ENCODE measurements around the gene MSX1.

Gene MSX1

DNA sequence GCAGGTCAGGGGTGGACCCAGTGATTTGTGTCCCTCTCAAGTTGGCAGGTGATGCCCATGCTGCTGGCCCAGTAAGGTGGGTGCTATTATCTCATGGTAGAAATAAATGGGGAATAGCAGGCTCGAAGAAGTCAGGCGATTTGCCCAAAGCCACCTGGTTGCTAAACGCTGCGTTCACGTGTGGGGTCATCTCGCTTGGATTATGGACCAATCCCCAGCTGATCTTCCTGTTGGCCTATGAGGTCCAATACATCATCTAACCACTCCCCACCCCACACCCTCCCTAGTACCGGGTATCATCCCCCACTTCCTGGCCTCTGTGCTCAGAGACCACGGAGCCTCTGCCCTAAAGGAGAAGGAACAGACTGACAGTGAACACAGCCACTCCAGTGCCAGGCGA lies 18.3 kb upstream of the MSX1 start:
- no peak for DNase-seq (ENCODE audit: low spot score)

GRCh38 chr4:4842476-4843441 lies 16.7 kb upstream of the MSX1 start:
- DNase-seq (ENCODE audit: low spot score), result no peak

DNA sequence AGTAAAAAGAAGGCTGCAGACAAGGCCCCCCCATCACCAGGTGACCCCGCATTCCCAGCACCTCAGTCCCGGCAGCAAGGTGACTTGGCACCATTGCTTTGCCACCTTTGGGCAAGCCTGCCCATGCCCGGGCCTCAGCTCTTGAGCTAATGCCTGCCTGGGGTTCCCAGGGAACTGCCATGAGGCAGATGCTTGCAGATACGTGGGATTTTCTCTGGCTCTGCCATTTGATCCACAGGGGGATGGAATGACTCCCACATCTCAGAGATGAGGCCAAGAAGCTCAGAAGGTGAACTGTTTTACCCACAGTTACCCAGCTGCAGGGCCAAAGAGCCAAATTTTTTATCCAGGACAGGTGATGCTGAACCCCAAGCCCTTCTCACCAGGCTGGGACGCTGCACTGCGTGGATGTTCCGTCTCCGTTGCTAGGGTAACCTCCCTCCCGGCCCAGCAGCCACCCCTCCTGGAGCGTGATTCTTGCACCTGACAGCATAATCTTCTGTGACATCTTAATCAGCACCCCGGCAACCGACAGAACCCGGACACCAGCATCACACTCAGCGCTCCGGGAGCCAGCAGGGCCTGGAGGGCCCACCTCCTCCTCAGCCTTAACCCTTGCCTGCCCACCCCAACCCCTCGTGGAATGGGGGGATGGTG lies 15.7 kb upstream of the MSX1 start:
- no peak for DNase-seq (ENCODE audit: low spot score)

GRCh38 chr4:4845027-4845426 lies 14.4 kb upstream of the MSX1 start:
- DNase-seq (ENCODE audit: low spot score), result no peak

DNA sequence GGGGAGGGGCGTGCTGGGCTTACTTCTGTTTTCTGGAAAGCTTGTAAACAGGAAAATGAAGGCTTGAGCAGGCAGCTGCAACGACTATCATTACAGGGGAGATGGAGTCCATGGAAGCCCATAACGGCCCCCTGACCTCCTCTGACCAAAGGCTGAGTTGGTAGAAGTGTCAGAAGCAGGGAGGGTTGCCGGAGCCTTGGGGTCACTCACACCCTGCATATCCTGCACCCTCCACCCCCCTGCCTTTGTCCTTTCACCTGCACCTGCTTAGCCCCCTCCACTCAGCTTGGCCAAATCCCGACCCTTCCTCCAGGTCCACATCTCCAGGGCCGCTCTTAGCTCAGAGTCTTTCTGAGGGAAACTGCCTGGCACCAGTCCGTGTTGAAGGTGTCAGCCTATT lies 12.5 kb upstream of the MSX1 start:
- DNase-seq (ENCODE audit: low spot score), result no peak

- DNase-seq (ENCODE audit: low spot score), result no peak
These were observed 10.9 kb upstream of the MSX1 start for GRCh38 chr4:4848540-4848939.

DNA sequence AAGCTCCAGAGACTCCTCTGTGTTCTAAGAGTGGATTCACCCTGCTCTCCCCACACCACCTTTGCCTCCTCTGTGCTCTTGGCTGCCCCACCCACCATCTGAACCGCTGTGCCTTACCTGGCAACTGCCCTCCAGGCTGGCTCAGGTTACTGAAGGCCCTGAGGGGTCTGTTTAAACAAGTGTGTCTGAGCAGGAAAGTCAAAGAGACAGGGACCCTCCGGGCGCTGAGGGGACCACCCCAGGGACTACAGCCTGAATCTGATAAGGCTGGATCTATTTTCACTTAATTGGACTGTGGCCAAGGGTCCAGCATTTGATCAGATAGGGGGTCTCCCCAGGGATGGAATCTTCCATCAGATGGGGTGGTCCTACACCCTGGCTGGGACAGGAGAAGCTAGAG lies 10.4 kb upstream of the MSX1 start:
- DNase-seq (ENCODE audit: low spot score), result no peak

GRCh38 chr4:4849524-4850193 lies 9.8 kb upstream of the MSX1 start:
- DNase-seq (ENCODE audit: low spot score), result no peak

DNA sequence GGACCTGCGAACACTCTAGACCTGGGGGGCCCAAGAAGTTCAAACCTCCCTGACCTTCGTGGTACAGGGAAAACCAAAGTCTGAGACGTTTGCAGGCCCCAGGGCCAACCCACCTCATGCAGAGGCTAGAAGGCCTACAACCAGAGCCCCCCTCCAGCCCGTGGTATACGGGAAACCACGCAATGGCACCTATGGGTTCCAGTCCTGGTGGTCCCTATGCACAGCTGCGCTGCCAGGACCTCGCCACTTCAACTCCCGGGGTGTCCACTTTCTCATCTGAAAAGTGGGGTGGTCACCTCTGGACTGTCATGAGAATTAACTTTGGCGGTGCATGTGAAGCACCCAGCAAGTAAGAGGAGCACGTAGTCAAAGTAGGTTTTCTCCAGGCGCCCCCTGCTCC lies 8.4 kb upstream of the MSX1 start:
- DNase-seq (ENCODE audit: low spot score), result no peak

DNA sequence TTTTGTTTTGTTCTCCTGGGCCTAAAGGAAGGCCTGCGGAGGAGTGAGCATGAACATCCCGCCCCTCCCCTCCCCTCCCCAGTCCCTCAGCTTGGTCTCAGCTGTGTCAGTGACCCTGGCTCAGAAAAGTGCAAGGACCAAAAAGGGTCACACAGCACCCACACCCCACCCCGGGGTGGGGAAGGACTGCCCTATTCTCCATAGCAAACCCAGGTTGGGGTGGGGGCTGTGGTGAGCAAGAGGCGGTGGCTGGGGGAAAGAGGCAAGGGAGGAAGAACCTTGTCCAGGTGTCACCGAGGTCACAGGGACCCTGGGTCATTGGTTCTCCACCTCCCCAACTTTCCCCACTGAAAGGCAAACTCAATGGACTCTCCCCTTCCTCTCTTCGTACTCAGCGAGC lies 7.6 kb upstream of the MSX1 start:
- no peak for DNase-seq (ENCODE audit: low spot score)

DNA sequence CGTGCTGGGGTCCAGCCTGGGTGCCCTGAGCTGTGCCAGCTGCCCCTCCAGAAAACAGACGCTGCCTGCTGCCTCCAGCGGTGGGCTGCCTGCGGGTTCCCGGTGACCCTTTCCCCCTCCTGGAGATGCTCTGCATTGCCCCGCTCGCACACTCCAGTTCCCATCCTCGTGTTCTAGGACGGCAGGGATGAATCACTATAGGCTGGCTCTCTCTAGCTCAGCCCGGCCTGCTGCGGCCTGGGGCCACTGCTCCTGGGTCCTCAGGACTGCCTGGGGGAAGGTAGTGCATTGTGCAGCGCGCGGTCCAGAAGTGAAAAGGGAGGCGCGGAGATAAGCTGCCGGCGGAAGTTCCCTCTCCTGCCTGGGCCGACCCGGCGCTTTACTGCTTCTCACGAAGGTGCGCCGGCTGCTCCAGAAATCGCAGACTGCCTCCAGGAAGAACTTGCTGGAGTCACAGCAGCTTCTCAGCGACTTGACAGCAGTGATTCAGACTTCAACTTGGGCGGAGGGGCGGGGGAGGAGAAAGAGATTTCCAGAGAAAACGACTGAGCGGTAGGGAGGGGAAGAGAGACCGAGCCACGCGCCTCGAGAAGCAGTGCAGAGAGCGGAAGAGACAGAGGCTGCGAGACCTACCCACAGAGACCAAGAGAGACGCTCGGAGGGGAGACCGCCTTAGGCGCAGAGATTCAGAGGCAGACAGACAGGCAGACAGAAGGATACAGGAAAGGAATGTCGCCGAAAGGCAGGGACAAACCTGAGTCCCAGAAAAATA lies 6.7 kb upstream of the MSX1 start:
- DNase-seq (ENCODE audit: low spot score), result no peak

DNA sequence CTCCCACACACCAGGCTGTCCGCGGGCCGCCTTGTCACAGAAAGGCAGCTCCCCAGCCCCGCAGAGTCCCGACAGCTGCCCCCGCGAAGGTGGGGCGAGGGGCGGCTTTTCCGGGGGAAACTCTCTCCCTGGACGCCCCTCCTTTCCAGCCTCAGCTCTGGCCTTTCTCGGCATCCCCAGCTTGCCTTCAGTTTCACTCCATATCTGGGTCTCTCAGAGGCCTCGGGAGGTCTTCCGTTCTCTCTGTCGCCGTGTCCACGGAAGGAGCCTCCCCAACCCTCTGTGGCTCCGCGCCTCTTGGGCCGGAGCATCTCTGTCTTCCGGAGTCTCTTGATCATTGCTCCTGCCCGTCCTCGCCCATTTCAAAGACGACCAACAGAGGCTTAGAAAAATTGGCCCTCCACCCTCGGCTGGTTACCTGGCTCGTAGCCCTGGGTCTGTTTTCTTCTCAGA lies 6.1 kb upstream of the MSX1 start:
- DNase-seq (ENCODE audit: low spot score), result no peak

- DNase-seq (ENCODE audit: low spot score), result no peak
These were observed 5.4 kb upstream of the MSX1 start for GRCh38 chr4:4853921-4854648.

DNA sequence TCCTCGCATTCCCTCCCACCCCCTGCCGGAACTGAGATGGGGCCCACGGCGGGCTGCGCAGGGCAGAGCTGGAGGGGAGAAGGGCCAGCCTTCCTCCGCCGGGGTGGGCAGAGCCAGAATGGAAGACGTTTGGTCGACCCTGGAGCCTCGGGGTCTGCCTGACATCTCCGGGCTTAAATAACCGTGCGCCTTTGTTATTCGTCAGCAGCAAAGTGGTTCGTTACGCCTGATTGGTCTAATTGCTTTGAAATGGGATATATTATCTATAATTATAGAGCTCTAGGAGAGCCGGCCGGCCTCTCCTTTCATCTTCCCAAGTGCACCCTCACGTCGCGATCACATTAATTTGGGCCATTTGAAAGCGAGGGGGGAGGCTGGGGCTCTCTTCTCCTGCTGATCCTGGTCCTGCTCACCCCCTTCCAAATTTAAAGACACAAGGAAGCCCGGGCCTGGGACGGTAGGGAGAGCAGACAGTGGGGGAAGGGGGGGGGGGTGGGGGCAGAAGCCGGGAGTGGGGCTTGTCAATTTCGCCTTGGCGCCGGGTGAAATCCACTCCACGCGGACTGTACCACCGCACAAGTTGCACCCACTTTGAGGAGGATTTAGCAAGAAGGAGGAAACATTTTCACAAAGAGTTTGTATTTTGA lies 4.7 kb upstream of the MSX1 start:
- no peak for DNase-seq (ENCODE audit: low spot score)

DNA sequence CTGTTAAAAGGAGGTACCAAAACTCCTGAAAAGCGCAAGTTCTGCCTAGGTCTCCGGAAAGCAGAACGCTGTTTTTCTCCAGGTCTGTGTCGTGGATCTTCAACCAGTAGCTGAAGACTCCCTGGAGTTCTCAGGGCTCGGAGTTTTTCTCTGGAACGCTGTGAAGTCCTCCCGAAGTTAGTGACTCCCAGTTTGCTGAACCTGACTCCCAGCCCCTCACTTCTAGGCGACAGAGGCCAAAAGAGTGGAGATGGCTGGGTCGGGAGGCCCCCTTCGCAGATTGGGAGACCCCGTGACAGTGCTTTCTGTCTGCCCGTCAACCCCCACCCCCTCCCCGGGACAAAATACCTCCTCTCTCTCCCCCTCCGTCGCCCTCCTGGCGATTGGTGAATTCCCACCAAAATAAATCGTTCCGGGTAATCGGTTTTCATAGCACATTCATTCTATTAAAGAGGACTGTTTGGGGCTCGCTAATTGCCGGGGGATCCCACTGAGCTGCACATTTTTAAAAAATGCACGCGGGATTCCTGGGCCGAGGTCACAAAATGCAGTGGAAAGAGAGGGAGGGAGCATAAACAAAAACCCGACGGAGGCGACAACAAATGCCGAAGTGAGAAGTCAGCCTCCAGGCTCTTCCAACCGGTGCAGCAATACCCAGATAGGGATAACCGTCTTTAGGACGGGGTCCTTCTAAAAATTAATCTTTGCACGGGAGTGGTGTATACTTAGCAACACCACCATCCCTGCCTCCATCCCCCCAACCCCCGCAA lies 4.0 kb upstream of the MSX1 start:
- DNase-seq (ENCODE audit: low spot score), result no peak

DNA sequence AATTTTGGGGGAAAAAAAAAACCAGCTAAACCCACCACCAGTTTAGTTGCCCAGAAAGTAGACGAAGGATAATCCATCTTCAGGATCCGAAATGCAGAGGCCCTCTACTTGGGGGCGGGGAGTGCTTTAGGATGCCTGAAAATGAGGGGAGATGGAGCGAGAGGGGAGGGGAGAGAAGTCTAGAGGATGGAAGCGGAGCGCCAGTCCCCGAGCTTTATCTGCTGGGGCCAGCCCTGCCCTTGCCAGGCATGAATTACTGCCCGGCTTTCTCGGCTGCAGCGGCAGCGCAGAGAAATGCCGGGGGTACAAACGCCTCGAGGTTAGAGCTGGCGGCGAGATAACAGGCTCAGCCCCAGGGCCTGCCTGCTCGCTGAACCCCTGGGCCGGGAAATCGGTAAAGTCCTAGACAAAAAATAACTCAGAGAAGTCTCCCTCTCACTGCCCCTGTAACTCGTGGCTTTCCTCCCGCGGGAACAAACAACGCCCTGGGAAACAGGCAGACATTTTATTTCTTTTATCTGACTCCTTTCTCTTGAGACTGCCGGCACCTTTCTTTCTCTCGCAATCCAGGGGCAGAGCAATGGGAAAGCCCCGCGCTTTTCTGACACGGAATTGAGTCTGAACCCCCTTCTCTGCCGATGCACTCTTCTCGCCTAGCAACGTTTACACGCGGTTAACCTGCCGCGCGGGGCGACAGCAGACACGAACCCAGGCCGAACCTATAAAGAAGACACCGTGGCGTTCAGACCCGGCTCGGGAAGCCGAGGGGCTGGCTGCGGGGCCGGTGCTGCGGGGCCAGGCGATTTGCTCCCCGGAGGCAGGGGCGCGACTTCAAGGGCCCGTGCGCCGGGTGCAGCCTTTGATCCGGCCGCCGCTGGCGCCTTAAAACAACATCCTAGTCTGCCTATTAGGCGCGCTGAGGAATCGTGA lies 3.1 kb upstream of the MSX1 start:
- DNase-seq (ENCODE audit: low spot score), result no peak

- DNase-seq (ENCODE audit: low spot score), result no peak
These were observed 2.3 kb upstream of the MSX1 start for GRCh38 chr4:4857001-4857808.

Measured in HuH-7.5 (cell line).